ENCODE measurements around the gene ENOX1.

The ENOX1 gene

DNA sequence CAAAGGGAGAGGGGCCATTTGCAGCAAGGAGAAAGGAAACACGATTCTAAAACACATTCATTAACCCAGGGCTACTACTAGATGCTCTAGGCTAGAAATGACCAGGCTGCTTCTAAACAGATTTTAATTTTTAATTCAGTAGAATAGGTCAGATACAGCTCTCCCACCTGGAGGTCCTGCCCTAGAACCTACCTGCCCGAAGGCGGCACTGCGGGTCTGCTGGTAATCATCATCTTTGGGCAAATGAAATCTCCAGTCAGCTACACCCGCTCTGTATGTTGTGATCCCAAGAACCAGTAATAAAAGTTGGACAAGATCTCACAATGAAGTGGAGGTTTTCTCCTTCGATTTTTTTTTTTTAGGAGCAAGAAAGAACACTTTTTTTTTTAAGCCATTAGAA lies 345.3 kb downstream of the ENOX1 start:
- no peak overlapping the region for H3K4me3 ChIP-seq (ENCODE audit: control insufficient read depth, low read depth, low read length)
- no peak for DNase-seq (ENCODE audit: low read depth)
- TF ChIP-seq, protein P1, sequence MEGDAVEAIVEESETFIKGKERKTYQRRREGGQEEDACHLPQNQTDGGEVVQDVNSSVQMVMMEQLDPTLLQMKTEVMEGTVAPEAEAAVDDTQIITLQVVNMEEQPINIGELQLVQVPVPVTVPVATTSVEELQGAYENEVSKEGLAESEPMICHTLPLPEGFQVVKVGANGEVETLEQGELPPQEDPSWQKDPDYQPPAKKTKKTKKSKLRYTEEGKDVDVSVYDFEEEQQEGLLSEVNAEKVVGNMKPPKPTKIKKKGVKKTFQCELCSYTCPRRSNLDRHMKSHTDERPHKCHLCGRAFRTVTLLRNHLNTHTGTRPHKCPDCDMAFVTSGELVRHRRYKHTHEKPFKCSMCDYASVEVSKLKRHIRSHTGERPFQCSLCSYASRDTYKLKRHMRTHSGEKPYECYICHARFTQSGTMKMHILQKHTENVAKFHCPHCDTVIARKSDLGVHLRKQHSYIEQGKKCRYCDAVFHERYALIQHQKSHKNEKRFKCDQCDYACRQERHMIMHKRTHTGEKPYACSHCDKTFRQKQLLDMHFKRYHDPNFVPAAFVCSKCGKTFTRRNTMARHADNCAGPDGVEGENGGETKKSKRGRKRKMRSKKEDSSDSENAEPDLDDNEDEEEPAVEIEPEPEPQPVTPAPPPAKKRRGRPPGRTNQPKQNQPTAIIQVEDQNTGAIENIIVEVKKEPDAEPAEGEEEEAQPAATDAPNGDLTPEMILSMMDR (IDR thresholded peaks at IDR 0.05; ENCODE audit: control insufficient read depth, insufficient read depth, low read depth, low read length, missing control alignments) = no peak

DNA sequence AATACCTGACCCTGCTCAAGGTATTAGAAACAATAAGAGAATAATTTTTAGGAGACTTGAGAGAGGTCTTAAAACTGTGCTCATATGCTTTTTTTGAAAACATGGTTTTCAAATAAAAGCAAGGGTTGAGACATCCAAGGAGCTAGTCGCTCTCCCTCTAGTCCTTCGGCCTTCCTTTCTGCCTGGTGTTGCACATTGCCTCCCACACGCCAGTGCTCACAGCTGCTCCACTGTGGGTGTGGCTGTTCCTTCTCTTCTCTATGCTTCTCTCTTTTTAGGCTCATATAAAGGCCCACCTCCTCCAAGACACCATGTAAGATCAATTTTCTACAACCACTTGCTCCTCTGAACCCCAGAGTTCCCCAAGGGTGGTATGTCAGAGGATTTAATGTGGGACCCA lies 352.6 kb downstream of the ENOX1 start:
- DNase-seq (ENCODE audit: low read depth) = no peak
- no peak overlapping the region for H3K4me3 ChIP-seq (ENCODE audit: control insufficient read depth, low read depth, low read length)
- TF ChIP-seq, protein P1 (IDR thresholded peaks at IDR 0.05; ENCODE audit: control insufficient read depth, insufficient read depth, low read depth, low read length, missing control alignments) = no peak

DNA sequence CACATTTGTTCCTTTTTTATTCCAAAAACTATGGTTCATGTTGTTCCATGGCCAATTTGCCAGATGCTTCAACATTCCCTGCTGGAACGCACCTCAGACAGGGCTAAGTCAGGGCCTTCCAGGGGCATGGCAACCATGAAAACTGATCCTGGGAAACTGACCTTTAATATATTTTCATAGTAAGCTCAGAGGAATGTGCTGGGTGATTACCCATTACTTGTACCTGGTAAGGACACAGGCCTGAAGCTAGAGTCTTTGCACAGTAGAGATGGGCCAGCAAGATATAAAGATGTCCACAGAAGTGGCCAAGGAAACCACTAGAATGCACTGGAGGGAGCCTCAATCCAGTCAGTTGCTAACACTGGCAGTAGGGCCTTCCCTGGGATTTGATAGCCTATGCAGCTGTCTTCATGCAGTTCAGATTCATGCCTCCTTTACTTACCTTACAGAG lies 353.1 kb downstream of the ENOX1 start:
- DNase-seq (ENCODE audit: low read depth) = no peak
- TF ChIP-seq, protein P1 (IDR thresholded peaks at IDR 0.05; ENCODE audit: control insufficient read depth, insufficient read depth, low read depth, low read length, missing control alignments) = no peak
- H3K4me3 ChIP-seq (ENCODE audit: control insufficient read depth, low read depth, low read length) = no peak overlapping the region

DNA sequence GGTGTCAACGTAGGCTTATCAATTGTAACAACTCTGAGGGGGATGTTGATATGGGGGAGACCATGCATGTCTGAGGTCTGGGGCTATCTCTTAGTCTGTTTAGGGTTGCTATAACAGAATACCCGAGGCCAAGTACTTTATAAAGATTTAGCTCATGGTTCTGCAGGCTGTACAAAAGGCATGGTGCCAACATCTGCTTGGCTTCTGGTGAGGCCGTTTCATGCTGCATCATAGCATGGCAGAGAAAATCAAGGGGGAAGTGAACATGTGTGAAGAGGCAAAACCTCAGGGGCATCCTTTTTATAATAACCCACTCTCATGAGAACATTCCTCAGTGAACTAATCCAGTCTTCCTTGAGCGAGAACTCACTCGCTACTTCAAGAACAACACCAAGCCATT lies 353.8 kb downstream of the ENOX1 start:
- DNase-seq (ENCODE audit: low read depth) = no peak

DNA sequence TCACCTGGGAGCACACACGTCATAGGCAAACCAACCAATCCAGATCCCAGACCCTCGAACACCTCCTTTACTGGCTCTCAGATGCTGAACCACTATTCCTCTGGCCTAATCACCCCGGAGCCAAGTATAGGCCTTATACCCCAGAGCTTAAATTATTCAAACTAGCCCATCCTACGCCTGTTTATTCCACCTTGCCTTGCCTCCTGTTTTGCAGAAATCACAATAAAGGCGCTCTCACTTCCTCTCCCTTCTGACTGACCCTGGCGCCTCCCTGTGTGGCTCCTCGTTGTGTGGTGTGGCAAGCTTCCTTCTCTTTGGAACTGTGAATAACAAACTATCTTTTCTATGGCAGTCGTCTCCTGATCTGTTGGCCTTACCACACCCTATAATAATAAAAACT lies 354.9 kb downstream of the ENOX1 start:
- no peak for DNase-seq (ENCODE audit: low read depth)
- TF ChIP-seq, protein P1 (IDR thresholded peaks at IDR 0.05; ENCODE audit: control insufficient read depth, insufficient read depth, low read depth, low read length, missing control alignments) = no peak
- no peak overlapping the region for H3K4me3 ChIP-seq (ENCODE audit: control insufficient read depth, low read depth, low read length)

More for the DNA sequence above, 353.8 kb downstream of the ENOX1 start:
- TF ChIP-seq, protein P1 (IDR thresholded peaks at IDR 0.05; ENCODE audit: control insufficient read depth, insufficient read depth, low read depth, low read length, missing control alignments) = no peak
- H3K4me3 ChIP-seq (ENCODE audit: control insufficient read depth, low read depth, low read length) = no peak overlapping the region

DNA sequence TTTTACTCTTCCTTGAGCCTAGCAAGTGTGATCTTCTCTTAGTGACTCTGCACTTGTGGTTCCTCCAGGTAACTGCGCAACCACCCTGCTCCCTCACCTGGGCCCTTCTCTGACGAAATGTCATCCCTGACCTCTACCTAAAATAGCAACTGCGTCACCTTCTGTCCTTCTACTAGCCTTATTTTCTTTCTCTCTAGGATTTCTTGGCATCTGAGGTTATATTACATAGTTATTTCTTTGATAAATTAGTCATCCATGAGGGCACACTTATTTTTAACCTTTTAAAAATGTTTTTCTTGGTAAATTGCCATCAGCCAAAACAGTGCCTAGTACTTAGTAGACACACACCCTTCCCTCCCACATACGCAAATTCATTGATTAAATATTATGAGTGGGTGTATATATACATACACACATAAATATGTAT lies 355.5 kb downstream of the ENOX1 start:
- no peak for DNase-seq (ENCODE audit: low read depth)
- TF ChIP-seq, protein P1 (IDR thresholded peaks at IDR 0.05; ENCODE audit: control insufficient read depth, insufficient read depth, low read depth, low read length, missing control alignments) = no peak
- no peak overlapping the region for H3K4me3 ChIP-seq (ENCODE audit: control insufficient read depth, low read depth, low read length)

Data from AG09309 (cell line).